Measurements from ENCODE around the gene TFF3. TPM values are rescaled to one million over a fixed set of nuclear protein-coding genes. Genes with fewer than 3 reads are reported as not detected.

The TFF3 gene
- total and polyA plus RNA-seq, 2 donors from 2014 or later: 10.0 to 22.4 TPM

GRCh38 chr21:42356046-42356445 lies 40.8 kb upstream of the TFF3 start:
- intact Hi-C loops (cut with DNase I): no loop called here
- H3K4me3 ChIP-seq (ENCODE audit: low read length in 3 of 3): no peak overlapping the region
- H3K9me3 ChIP-seq (ENCODE audit: control insufficient read depth in 2 of 3, insufficient read depth in 1 of 3, low read length in 3 of 3): peaks cover 0 to 14% (median 0%) of the 10 kb centered on the region in 3 donors
- no peak for FAIRE-seq
- no peaks in the 10 kb centered on the region for H3K27me3 ChIP-seq (ENCODE audit: control insufficient read depth, insufficient read depth, low read length)
- DNase-seq: peak in 3 of 5 donors; percentile 8 to 56 (median 28)
- H3K36me3 ChIP-seq (ENCODE audit: control insufficient read depth in 2 of 3, insufficient read depth in 3 of 3, low read length in 3 of 3): no peaks in the 10 kb centered on the region
- no peak overlapping the region for H3K9ac ChIP-seq (ENCODE audit: low read length in 3 of 3)
- peaks cover 0 to under 1% (median 0%) of the 10 kb centered on the region in 3 donors for H3K4me1 ChIP-seq (ENCODE audit: control insufficient read depth in 2 of 3, insufficient read depth in 2 of 3, low read depth in 1 of 3, low read length in 3 of 3)
- H3K27ac ChIP-seq (ENCODE audit: low read depth in 2 of 2, low read length in 2 of 2): no peak overlapping the region
- TF ChIP-seq CTCF (IDR thresholded peaks at IDR 0.05; ENCODE audit: borderline replicate concordance, extremely low read depth, insufficient read depth): no peak

- no peak overlapping the region for H3K27ac ChIP-seq (ENCODE audit: low read depth in 2 of 2, low read length in 2 of 2)
- FAIRE-seq (no peak), DNase-seq (peak in 1 of 5 donors; percentile 0)
Observed at GRCh38 chr21:42353623-42354022, 38.4 kb upstream of the TFF3 start.

GRCh38 chr21:42352441-42353095 lies 37.4 kb upstream of the TFF3 start:
- TF ChIP-seq CTCF (IDR thresholded peaks at IDR 0.05; ENCODE audit: borderline replicate concordance, extremely low read depth, insufficient read depth): no peak
- Histone ChIP-seq H3K27me3 (ENCODE audit: control insufficient read depth, insufficient read depth, low read length) (no peaks in the 10 kb centered on the region), H3K9me3 (ENCODE audit: control insufficient read depth in 2 of 3, insufficient read depth in 1 of 3, low read length in 3 of 3) (peaks cover 0 to 14% (median 0%) of the 10 kb centered on the region in 3 donors), H3K9ac (ENCODE audit: low read length in 3 of 3) (no peak overlapping the region), H3K4me3 (ENCODE audit: low read length in 3 of 3) (no peak overlapping the region), H3K36me3 (ENCODE audit: control insufficient read depth in 2 of 3, insufficient read depth in 3 of 3, low read length in 3 of 3) (no peaks in the 10 kb centered on the region), H3K27ac (ENCODE audit: low read depth in 2 of 2, low read length in 2 of 2) (no peak overlapping the region), H3K4me1 (ENCODE audit: control insufficient read depth in 2 of 3, insufficient read depth in 2 of 3, low read depth in 1 of 3, low read length in 3 of 3) (peaks cover 0 to 2% (median 0%) of the 10 kb centered on the region in 3 donors)
- peak in 2 of 5 donors; percentile 29 to 41 for DNase-seq
- FAIRE-seq: no peak
- intact Hi-C loops (cut with DNase I): no loop called here

More at GRCh38 chr21:42353623-42354022, 38.4 kb upstream of the TFF3 start:
- H3K9me3 ChIP-seq (ENCODE audit: control insufficient read depth in 2 of 3, insufficient read depth in 1 of 3, low read length in 3 of 3): peaks cover 0 to 14% (median 0%) of the 10 kb centered on the region in 3 donors
- no peak overlapping the region for H3K4me3 ChIP-seq (ENCODE audit: low read length in 3 of 3)
- H3K36me3 ChIP-seq (ENCODE audit: control insufficient read depth in 2 of 3, insufficient read depth in 3 of 3, low read length in 3 of 3): no peaks in the 10 kb centered on the region
- intact Hi-C loops (cut with DNase I): no loop called here
- no peak for TF ChIP-seq CTCF (IDR thresholded peaks at IDR 0.05; ENCODE audit: borderline replicate concordance, extremely low read depth, insufficient read depth)
- H3K27me3 ChIP-seq (ENCODE audit: control insufficient read depth, insufficient read depth, low read length): no peaks in the 10 kb centered on the region
- H3K4me1 ChIP-seq (ENCODE audit: control insufficient read depth in 2 of 3, insufficient read depth in 2 of 3, low read depth in 1 of 3, low read length in 3 of 3): peaks cover 0 to 2% (median 0%) of the 10 kb centered on the region in 3 donors
- no peak overlapping the region for H3K9ac ChIP-seq (ENCODE audit: low read length in 3 of 3)

All from kidney (tissue), 14 donors.